Upper lobe of left lung (tissue), 6 donors: Measurements from ENCODE around the gene GK. TPM values are rescaled to one million over a fixed set of nuclear protein-coding genes. Genes with fewer than 3 reads are reported as not detected.
A peak's percentile ranks its signal among the peaks of the same experiment; 100 is the strongest.

ENCODE experiments used
- ATAC-seq, 2 donors: fragments of 200-7000 bp; cut with Tn5 transposase; one replicate each; pipeline ENCODE4 v1.9.1; 2022; ENCODE audit warnings: mild to moderate bottlenecking in 2 of 2, moderate library complexity in 2 of 2; ENCODE audit not compliant: low FRiP score in 2 of 2
- DNase-seq, 2 donors: peaks; one replicate each; pipeline ENCODE4 v3.0.0-alpha.2; 2019 to 2020
- H3K27ac ChIP-seq, 4 donors: fragments of 200-600 bp; sonication (generic); one replicate each; pipeline ENCODE4 v1.5.1; 2016 to 2019
- H3K27me3 ChIP-seq, 4 donors: fragments of 200-600 bp; sonication (generic); one replicate each; pipeline ENCODE4 v1.5.1; 2017 to 2019
- H3K36me3 ChIP-seq, 4 donors: fragments of 200-600 bp; sonication (generic); one replicate each; pipeline ENCODE4 v1.5.1; 2016 to 2019
- H3K4me1 ChIP-seq, 4 donors: fragments of 200-600 bp; sonication (generic); one replicate each; pipeline ENCODE4 v1.5.1; 2018 to 2019
- H3K4me3 ChIP-seq, 4 donors: fragments of 200-600 bp; sonication (generic); one replicate each; pipeline ENCODE4 v1.5.1; 2017 to 2019; ENCODE audit warnings: mild to moderate bottlenecking in 2 of 4, moderate library complexity in 1 of 4
- H3K9me3 ChIP-seq, 4 donors: fragments of 200-600 bp; sonication (generic); one replicate each; pipeline ENCODE4 v1.5.1; 2018 to 2019
- EP300 ChIP-seq, 4 donors: sonication (generic); formaldehyde crosslinking; IDR thresholded peaks; one replicate each; pipeline ENCODE4 v1.5.1; 2017; ENCODE audit warnings: antibody characterized with exemption in 4 of 4, control low read depth in 2 of 4
- POLR2A ChIP-seq, 4 donors: fragments of 450-650 bp; IDR thresholded peaks; one replicate each; pipeline ENCODE4 v1.5.1; 2016 to 2017; ENCODE audit warnings: antibody characterized with exemption in 4 of 4, mild to moderate bottlenecking in 2 of 4
- POLR2AphosphoS5 ChIP-seq, 2 donors: sonication (generic); formaldehyde crosslinking; IDR thresholded peaks; one replicate each; pipeline ENCODE4 v1.5.1; 2017; ENCODE audit warnings: antibody characterized with exemption in 2 of 2
- WGBS, 2 donors: methylation state at CpG; one replicate each; pipeline ENCODE4 v1.1.5; 2017 to 2018; 5-methylcytosine and 5-hydroxymethylcytosine counted together
- total RNA-seq, 6 donors: library from RNA; depleted of rRNA in 4 of 6; stranded (reverse); fragments of >200 nt in 4 of 6; gene quantifications; one replicate each; pipeline versions ENCODE4 v1.1.0 to v1.2.1, GENCODE V29; 2016 to 2021
- TF ChIP-seq, protein P1 (sequence below), 6 experiments: fragments of 450-650 bp in 4 of 6; fragments of 200-600 bp in 2 of 6; sonication (generic) in 2 of 6; IDR thresholded peaks; one replicate each; pipeline ENCODE4 v1.5.1; 2016 to 2019; ENCODE audit warnings: antibody characterized with exemption in 6 of 6
- donor health status: DM: no; HTN: no; CAD: no; lungs with moderate emphysema.
- donor health status: DM: no; HTN: yes; CAD: no; lungs with severe emphysema.

The GK gene
- total RNA-seq, 6 donors from 2014 or later = 19.6 to 63.9 (median 32.2) TPM

DNA sequence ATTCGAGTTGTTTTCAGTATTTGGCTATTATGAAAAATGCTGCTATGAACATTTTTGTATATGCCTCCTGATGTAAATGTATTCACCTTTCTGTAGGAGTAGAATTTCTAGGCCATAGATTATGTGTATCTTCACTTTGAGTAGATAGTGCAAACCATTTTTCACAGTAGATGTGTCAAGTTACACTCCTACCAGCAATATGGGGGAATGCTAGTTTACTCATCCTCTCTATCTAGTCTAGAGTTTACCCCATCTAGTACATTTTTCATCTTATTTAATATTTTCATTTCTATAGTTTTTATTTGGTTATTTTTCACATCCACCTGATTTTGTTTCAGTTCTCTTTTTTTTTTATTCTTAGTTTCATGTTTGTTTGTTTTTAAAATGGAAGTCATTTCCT lies 59.0 kb downstream of the GK start:
- Histone ChIP-seq H3K4me3 (no peak overlapping the region), H3K27me3 (no peaks in the 10 kb centered on the region), H3K27ac (no peak overlapping the region), H3K36me3 (no peaks in the 10 kb centered on the region), H3K4me1 (no peaks in the 10 kb centered on the region), H3K9me3 (no peaks in the 10 kb centered on the region)
- no peak for DNase-seq
- WGBS, 2 donors = 70 to 100% methylated on average over 1 of the region's 1 CpG
- ATAC-seq = no peak
- TF ChIP-seq, protein P1, sequence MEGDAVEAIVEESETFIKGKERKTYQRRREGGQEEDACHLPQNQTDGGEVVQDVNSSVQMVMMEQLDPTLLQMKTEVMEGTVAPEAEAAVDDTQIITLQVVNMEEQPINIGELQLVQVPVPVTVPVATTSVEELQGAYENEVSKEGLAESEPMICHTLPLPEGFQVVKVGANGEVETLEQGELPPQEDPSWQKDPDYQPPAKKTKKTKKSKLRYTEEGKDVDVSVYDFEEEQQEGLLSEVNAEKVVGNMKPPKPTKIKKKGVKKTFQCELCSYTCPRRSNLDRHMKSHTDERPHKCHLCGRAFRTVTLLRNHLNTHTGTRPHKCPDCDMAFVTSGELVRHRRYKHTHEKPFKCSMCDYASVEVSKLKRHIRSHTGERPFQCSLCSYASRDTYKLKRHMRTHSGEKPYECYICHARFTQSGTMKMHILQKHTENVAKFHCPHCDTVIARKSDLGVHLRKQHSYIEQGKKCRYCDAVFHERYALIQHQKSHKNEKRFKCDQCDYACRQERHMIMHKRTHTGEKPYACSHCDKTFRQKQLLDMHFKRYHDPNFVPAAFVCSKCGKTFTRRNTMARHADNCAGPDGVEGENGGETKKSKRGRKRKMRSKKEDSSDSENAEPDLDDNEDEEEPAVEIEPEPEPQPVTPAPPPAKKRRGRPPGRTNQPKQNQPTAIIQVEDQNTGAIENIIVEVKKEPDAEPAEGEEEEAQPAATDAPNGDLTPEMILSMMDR (IDR thresholded peaks at IDR 0.05) = no peak
- TF ChIP-seq POLR2A (IDR thresholded peaks at IDR 0.05) (no peak), EP300 (IDR thresholded peaks at IDR 0.05) (no peak), POLR2AphosphoS5 (IDR thresholded peaks at IDR 0.05) (no peak)

DNA sequence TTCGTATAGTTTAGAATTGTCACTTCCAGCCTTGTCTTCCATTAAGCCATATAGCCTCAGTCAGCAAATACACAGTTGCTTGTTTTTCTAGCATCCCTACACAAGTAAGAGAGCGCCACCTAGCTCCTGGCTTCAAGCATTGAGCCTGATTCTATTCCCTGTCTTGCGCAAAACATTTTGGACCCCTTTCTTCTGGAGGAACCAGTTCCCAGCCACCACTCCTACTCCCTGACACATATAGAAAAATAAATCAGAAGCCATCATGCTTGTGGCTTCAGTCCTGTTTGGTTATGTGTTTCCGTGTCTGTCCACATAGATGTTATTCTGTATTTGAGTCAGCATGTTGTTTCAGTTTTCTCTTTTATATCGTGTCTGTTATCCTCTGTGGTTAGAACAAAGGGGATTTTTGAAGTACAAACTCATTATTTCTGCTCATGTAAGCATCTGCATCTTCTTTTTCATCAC lies 59.9 kb downstream of the GK start:
- TF ChIP-seq, protein P1 (IDR thresholded peaks at IDR 0.05) = peak in 4 of 6 experiments; percentile 15 to 50 (median 24)
- TF ChIP-seq POLR2AphosphoS5 (IDR thresholded peaks at IDR 0.05) = no peak
- TF ChIP-seq EP300 (IDR thresholded peaks at IDR 0.05) = no peak
- no peak for TF ChIP-seq POLR2A (IDR thresholded peaks at IDR 0.05)
- peak in 1 of 2 donors; percentile 39 for DNase-seq
- WGBS, 2 donors = 42 to 88% methylated on average over 3 to 5 of the region's 5 CpGs

DNA sequence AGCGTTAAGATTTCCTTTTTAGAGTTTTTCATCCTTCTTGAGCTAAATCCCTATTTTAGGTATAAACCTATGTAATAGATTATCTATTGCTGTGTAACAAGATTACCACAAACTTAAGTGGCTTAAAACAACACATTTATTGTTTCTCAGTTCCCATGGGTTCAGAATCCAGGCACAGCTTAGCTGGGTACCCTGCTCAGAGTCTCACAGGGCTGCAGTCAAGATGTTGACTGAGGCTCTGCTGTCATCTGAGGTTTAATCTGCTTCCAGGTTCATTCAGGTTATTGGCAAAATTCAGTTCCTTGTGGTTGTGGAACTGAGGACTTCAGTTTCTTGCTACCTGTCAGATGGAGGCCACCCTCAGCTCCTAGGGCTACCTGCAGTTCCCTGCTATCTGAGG lies 60.9 kb downstream of the GK start:
- Histone ChIP-seq H3K36me3 (no peaks in the 10 kb centered on the region), H3K27me3 (no peaks in the 10 kb centered on the region), H3K27ac (no peak overlapping the region), H3K9me3 (no peaks in the 10 kb centered on the region), H3K4me1 (no peaks in the 10 kb centered on the region), H3K4me3 (no peak overlapping the region)
- no peak for ATAC-seq
- DNase-seq = no peak
- TF ChIP-seq, protein P1 (IDR thresholded peaks at IDR 0.05) = no peak
- TF ChIP-seq POLR2A (IDR thresholded peaks at IDR 0.05) (no peak), POLR2AphosphoS5 (IDR thresholded peaks at IDR 0.05) (no peak), EP300 (IDR thresholded peaks at IDR 0.05) (no peak)
- WGBS, 2 donors = 100% methylated on average over 1 of the region's 1 CpG

More for the DNA sequence above, 59.9 kb downstream of the GK start:
- Histone ChIP-seq H3K36me3 (no peaks in the 10 kb centered on the region), H3K4me1 (no peaks in the 10 kb centered on the region), H3K27ac (no peak overlapping the region), H3K4me3 (no peak overlapping the region), H3K9me3 (no peaks in the 10 kb centered on the region), H3K27me3 (no peaks in the 10 kb centered on the region)
- ATAC-seq = no peak

DNA sequence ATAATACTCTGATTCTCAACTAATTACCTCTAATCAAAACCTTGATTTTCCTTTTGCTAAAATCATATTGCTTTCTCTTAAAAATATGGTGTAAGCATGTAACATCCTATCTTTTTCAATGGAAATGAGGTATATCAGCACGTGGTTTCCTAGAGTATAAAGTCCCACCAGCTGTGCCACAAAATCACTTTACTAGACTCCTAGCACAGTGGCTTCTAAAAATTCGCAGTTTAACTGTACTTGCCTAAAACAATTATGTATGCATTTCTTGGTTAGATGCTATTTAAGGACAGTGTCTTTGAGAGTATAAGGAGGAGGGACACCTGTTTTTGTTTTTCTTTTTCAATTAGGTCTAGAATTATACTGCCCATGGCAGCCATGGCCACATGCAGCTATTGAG lies 62.8 kb downstream of the GK start:
- TF ChIP-seq EP300 (IDR thresholded peaks at IDR 0.05) (no peak), POLR2A (IDR thresholded peaks at IDR 0.05) (no peak), POLR2AphosphoS5 (IDR thresholded peaks at IDR 0.05) (no peak)
- TF ChIP-seq, protein P1 (IDR thresholded peaks at IDR 0.05) = no peak
- WGBS, 2 donors = 67 to 86% methylated on average over 2 of the region's 2 CpGs
- Histone ChIP-seq H3K4me3 (no peak overlapping the region), H3K27ac (no peak overlapping the region), H3K4me1 (no peaks in the 10 kb centered on the region), H3K9me3 (no peaks in the 10 kb centered on the region), H3K36me3 (peaks cover 0 to 4% (median 0%) of the 10 kb centered on the region in 4 donors), H3K27me3 (no peaks in the 10 kb centered on the region)
- DNase-seq (no peak), ATAC-seq (no peak)
